ENCODE results near the gene DCTN1. TPM values are rescaled to one million over a fixed set of nuclear protein-coding genes. Genes with fewer than 3 reads are reported as not detected.

The DCTN1 gene
- total RNA-seq, 1 donor from 2014 or later: 244 TPM

DNA sequence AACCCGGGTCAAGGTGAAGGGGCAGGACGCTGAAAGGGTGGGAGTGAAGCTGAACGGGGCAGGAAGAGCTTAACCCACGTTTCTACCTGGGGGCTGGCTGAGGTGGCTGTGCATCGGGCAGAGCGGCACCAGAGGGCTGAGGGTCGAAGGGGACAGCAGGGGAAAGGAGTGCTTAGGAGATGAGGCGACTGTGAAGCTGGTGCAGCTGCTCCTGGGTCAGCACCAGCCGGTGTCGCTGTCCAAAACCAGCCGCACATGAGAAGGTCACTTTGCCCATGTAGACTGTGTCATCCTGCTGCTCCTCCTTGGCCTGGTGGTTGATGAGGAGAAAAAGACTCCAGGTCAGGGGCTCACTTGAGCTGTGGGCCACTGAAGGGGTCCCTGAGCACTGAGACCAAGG lies 18.8 kb downstream of the DCTN1 start:
- Mint-ChIP-seq H3K27me3 (ENCODE audit: unreplicated experiment) (peaks cover 21% of the 10 kb centered on the region), H3K4me3 (ENCODE audit: unreplicated experiment) (peak overlapping the region; percentile 72), H3K9me3 (ENCODE audit: unreplicated experiment) (no peaks in the 10 kb centered on the region), H3K27ac (ENCODE audit: unreplicated experiment) (no peak overlapping the region), H3K4me1 (ENCODE audit: unreplicated experiment) (no peaks in the 10 kb centered on the region), H3K36me3 (ENCODE audit: low read depth, unreplicated experiment) (peaks cover 71% of the 10 kb centered on the region)
- no peak for DNase-seq (ENCODE audit: low spot score)
- TF ChIP-seq, protein P1, sequence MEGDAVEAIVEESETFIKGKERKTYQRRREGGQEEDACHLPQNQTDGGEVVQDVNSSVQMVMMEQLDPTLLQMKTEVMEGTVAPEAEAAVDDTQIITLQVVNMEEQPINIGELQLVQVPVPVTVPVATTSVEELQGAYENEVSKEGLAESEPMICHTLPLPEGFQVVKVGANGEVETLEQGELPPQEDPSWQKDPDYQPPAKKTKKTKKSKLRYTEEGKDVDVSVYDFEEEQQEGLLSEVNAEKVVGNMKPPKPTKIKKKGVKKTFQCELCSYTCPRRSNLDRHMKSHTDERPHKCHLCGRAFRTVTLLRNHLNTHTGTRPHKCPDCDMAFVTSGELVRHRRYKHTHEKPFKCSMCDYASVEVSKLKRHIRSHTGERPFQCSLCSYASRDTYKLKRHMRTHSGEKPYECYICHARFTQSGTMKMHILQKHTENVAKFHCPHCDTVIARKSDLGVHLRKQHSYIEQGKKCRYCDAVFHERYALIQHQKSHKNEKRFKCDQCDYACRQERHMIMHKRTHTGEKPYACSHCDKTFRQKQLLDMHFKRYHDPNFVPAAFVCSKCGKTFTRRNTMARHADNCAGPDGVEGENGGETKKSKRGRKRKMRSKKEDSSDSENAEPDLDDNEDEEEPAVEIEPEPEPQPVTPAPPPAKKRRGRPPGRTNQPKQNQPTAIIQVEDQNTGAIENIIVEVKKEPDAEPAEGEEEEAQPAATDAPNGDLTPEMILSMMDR (IDR thresholded peaks at IDR 0.05; ENCODE audit: unreplicated experiment): no peak

GRCh38 chr2:74357627-74358026 lies 22.5 kb downstream of the DCTN1 start:
- TF ChIP-seq, protein P1 (IDR thresholded peaks at IDR 0.05; ENCODE audit: unreplicated experiment): no peak
- DNase-seq (ENCODE audit: low spot score): no peak
- no peaks in the 10 kb centered on the region for H3K4me1 Mint-ChIP-seq (ENCODE audit: unreplicated experiment)
- peaks cover 13% of the 10 kb centered on the region for H3K27me3 Mint-ChIP-seq (ENCODE audit: unreplicated experiment)
- H3K36me3 Mint-ChIP-seq (ENCODE audit: low read depth, unreplicated experiment): peaks cover 45% of the 10 kb centered on the region
- H3K4me3 Mint-ChIP-seq (ENCODE audit: unreplicated experiment): peak overlapping the region; percentile 35
- no peaks in the 10 kb centered on the region for H3K9me3 Mint-ChIP-seq (ENCODE audit: unreplicated experiment)
- H3K27ac Mint-ChIP-seq (ENCODE audit: unreplicated experiment): no peak overlapping the region

GRCh38 chr2:74349889-74350288 lies 30.2 kb downstream of the DCTN1 start:
- H3K4me1 Mint-ChIP-seq (ENCODE audit: unreplicated experiment): peaks cover 6% of the 10 kb centered on the region
- TF ChIP-seq, protein P1 (IDR thresholded peaks at IDR 0.05; ENCODE audit: unreplicated experiment): no peak
- H3K4me3 Mint-ChIP-seq (ENCODE audit: unreplicated experiment): no peak overlapping the region
- H3K27ac Mint-ChIP-seq (ENCODE audit: unreplicated experiment): no peak overlapping the region
- DNase-seq (ENCODE audit: low spot score): no peak
- no peaks in the 10 kb centered on the region for H3K27me3 Mint-ChIP-seq (ENCODE audit: unreplicated experiment)
- H3K9me3 Mint-ChIP-seq (ENCODE audit: unreplicated experiment): no peaks in the 10 kb centered on the region
- H3K36me3 Mint-ChIP-seq (ENCODE audit: low read depth, unreplicated experiment): no peaks in the 10 kb centered on the region

GRCh38 chr2:74347742-74348141 lies 32.4 kb downstream of the DCTN1 start:
- H3K9me3 Mint-ChIP-seq (ENCODE audit: unreplicated experiment): no peaks in the 10 kb centered on the region
- H3K36me3 Mint-ChIP-seq (ENCODE audit: low read depth, unreplicated experiment): no peaks in the 10 kb centered on the region
- no peak for DNase-seq (ENCODE audit: low spot score)
- H3K4me3 Mint-ChIP-seq (ENCODE audit: unreplicated experiment): no peak overlapping the region
- H3K27me3 Mint-ChIP-seq (ENCODE audit: unreplicated experiment): no peaks in the 10 kb centered on the region
- TF ChIP-seq, protein P1 (IDR thresholded peaks at IDR 0.05; ENCODE audit: unreplicated experiment): no peak
- H3K27ac Mint-ChIP-seq (ENCODE audit: unreplicated experiment): no peak overlapping the region
- H3K4me1 Mint-ChIP-seq (ENCODE audit: unreplicated experiment): peaks cover 9% of the 10 kb centered on the region

GRCh38 chr2:74347303-74347702 lies 32.8 kb downstream of the DCTN1 start:
- H3K4me3 Mint-ChIP-seq (ENCODE audit: unreplicated experiment): no peak overlapping the region
- H3K9me3 Mint-ChIP-seq (ENCODE audit: unreplicated experiment): no peaks in the 10 kb centered on the region
- H3K27ac Mint-ChIP-seq (ENCODE audit: unreplicated experiment): no peak overlapping the region
- peaks cover 9% of the 10 kb centered on the region for H3K4me1 Mint-ChIP-seq (ENCODE audit: unreplicated experiment)
- H3K36me3 Mint-ChIP-seq (ENCODE audit: low read depth, unreplicated experiment): no peaks in the 10 kb centered on the region
- no peaks in the 10 kb centered on the region for H3K27me3 Mint-ChIP-seq (ENCODE audit: unreplicated experiment)
- DNase-seq (ENCODE audit: low spot score): no peak
- TF ChIP-seq, protein P1 (IDR thresholded peaks at IDR 0.05; ENCODE audit: unreplicated experiment): no peak

All from endothelial cell (in vitro differentiated cells).